Right kidney (tissue), 1 donor: ENCODE data around the gene IGF2BP2.
"Not testable (repeated sequence)": the region's sequence is repeated elsewhere in the genome, so short reads cannot be mapped to it uniquely, and the experiment has no call there.

Experiments used
- DNase-seq: peaks from one replicate; pipeline ENCODE4 v3.0.0-alpha.2; 2016

Gene IGF2BP2

DNA sequence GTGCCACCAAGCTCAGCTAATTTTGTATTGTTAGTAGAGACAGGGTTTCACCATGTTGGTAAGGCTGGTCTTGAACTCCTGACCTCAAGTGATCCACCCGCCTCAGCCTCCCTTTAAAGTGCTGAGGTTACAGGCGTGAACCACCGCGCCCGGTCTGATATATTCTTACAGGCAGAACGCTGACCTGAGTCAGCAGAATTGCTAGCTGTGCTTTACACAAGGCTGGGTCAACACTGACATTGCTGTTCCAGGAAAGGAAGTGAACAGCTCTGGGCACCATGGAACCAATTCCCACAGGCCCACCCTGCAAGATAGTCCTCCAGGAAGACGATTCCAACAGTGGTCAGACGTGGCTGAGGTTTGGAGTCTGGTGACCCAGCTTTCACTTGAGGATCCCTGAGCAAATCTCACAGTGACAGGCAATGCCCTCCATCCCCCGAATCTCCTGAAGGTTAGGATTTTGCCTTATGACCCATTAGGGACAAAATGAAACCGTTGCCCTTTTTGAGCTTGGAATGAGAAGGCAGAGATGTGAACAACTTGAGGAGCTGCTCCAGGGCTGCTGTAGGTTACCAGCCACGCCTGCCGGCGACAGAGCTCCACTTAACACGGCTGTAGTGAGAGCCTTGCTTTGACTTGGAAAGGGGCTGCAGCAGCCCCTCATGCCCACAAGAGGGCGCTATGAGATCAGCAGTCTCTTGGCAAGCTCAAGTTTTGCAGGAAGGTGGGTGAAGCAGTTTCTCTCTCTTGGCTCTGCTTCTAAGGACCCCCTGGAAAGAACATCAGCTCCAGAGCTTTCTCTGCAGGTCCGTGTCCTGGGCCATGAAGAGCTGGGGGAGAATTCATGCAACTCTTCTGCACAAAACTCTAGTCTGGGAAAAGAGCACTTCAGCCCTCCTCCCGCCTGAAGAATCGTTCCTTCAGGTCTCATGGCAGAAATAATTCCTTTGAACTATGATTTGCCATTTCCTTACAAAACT lies 164.6 kb downstream of the IGF2BP2 start:
- peak; percentile 53 for DNase-seq

DNA sequence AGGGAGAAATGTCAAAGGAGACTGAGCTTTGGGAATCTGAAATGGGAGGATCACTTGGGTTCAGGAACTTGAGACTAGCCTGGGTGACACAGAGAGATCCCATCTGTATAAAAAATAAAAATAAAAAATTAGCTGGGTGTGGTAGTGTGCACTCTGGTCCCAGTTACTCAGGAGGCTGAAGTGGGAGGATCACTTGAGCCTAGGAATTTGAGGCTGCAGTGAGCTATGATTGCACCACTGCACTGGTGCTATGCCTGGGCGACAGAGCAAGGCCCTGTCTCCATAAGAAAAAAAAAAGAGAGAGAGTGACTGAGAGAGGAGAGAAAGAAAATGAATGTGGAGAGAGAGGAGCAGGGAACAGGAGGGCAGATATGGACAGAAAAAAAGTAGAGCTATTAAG lies 165.9 kb downstream of the IGF2BP2 start:
- DNase-seq = no peak

DNA sequence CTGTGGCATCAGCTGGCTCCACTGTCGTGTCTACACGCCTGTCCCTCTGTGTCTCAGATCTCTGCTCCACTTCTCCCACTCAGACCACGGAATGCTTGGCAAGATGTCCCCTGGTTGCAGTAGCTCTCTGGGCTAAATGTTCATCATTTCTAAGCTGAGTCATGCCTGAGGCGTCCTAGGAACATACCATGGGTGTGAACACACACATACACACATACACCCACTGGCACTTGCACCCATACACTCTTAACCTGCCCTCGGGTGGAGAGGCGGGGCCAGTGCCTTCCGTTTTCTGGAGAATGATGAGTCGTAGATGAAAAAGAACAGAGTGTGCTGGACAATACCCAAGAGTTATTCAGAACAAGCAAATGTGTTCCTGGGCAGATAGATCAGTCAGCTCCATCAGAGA lies 166.3 kb downstream of the IGF2BP2 start:
- no peak for DNase-seq

- no peak for DNase-seq
Measured at GRCh38 chr3:185657691-185658503, 166.9 kb downstream of the IGF2BP2 start.

DNA sequence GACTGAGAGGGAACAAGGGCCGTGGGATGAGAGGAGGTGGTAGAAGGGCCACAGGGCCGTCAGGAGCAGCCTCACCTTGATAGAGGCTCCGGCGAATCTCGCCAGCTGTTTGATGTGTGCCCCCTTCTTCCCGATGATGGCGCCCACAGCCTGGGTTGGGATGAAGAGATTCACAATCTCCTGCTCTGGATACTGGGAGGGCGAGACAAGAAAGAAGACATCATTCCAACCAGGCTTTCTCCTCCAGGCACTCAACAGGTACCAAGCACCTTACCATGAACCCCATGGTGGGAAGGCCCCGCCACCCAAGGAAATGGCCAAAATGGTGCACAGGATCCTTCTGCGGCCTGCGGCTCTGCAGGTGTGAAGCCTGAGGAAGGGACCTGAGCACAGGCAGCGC lies 167.6 kb downstream of the IGF2BP2 start:
- DNase-seq = no peak

- no peak for DNase-seq
Measured at GRCh38 chr3:185656321-185656840, 168.5 kb downstream of the IGF2BP2 start.

GRCh38 chr3:185655426-185656320 lies 169.2 kb downstream of the IGF2BP2 start:
- DNase-seq = no peak

DNA sequence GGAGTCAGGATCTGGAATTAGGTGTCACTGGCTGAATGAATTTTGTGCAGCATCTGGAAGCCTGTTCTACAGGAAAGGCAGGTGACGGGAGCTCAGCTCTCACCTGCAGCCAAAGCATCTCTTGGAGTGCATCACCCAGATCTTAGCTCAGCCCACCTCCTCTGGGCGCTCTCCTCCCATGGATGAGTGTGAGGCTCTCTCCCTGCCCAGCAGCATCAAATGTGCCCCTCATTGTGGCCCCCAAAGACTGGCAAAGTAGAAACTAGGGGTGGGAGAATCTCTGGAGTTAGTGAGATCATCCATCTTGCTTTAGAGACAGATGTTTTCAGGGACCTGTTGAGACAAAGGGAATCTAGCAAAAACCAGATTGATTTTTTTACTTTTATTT lies 170.1 kb downstream of the IGF2BP2 start:
- no peak for DNase-seq

GRCh38 chr3:185653949-185654757 lies 170.7 kb downstream of the IGF2BP2 start:
- no peak for DNase-seq

DNA sequence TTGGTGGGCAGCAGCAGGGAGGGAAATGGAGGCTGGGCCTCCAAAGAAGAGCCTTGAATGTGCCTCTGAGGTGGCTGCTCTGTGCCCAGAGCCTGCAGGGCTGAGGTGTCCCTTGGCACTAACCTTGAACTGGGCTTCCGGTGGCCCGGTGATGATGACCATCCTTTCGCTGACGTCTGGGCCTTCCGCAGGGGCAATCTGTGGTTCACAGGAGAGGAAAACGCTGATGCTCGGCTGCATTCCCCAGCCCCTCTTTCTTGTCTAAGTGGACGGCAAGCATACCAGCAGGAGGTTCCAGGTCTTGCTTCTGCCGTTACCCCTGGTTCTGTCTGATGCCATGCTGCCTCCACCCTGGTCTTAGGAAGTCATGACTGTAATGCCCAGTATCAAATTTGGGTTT lies 172.9 kb downstream of the IGF2BP2 start:
- DNase-seq = no peak

GRCh38 chr3:185649414-185649813 lies 175.4 kb downstream of the IGF2BP2 start:
- DNase-seq = no peak

DNA sequence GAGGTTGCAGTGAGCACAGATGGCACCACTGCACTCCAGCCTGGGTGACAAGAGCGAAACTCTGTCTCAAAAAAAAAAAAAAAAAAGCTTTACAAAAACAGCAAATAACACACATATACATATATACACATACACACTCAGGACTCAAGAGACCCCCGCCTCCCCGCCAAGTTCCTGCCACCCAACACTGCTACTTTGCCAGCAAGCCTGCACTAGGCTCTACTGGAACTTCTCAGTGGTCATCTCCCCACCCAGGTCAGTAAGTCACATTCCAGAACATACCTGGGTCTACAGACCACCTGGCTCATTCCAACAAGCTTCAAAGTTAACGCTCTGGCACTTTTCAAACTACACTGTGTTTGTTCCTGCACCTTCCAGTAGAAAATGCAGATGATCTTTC lies 176.4 kb downstream of the IGF2BP2 start:
- no peak for DNase-seq

- no peak for DNase-seq
Measured at GRCh38 chr3:185647880-185648210, 177.0 kb downstream of the IGF2BP2 start.

GRCh38 chr3:185647134-185647879 lies 177.5 kb downstream of the IGF2BP2 start:
- DNase-seq = no peak

DNA sequence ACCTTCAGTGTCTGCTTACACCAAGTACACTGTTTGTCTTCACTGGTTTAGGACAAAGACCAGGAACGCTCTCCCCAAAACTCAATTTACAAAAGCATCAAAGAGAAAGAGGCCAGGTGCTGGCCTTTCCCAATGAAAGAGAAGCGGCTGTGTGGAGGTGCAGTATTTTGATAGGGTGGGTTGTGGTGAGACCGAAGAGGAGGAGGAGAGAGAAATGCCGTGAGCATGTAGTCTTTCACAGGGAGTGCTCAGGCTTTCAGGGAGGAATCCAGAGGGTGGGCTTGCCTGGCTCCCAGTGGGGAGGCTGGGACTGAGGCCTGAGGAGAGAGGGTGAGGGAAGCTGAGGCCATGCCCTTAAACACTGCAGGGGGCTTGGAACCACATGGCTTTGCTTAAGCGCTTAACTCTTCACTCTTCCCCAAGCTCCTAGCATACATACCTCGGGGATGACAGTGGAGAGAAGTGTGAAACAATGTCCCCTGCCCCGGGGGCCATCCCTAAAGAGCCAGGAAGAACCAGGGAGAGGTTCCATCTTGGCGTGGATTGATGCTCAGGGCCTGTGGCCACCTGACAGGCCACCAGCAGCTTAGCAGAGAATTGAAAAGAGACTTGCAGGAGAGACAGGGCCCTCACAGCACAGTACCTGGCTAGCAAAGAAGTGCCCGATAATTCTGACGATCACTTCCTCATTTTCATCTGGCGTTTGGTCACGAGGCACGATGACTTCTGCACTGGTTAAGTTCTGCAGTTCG lies 178.3 kb downstream of the IGF2BP2 start:
- no peak for DNase-seq

DNA sequence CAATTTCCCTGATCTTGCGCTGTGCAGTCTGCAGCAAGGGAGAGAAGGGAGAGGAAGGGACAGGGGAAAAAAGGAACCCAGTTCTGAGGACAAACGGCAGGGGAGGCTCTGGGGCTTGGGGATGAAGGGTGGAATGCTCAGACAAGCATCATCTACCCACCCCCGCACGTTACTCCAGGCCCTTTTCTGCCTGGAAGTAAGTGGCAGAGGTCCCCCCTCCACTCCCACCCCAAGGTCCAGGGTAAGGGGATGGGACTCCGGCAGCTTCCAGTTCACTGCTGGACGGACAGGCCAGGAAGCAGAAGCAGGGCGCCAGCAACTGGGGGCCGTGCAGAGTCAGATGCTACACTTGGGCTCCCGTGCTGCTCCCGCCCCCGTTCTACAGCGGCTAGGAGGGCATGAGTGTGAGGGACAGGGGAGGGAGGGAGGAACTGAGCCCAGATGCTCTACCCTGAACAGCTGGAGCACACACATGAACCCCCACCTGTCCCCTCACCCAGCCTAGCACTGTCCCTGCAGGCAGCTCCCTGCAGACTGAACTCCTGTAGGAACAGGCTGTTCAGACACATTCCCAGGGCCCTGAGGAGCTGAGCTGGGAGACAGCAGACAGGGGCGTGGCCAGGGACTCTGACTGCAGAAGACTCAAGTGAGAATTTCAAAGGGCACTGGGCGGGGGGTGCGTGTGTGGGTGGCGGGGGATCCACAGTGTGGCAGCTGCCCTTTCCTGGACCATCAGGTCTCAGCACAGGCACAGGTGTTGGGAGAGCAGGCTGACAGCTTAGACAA lies 179.1 kb downstream of the IGF2BP2 start:
- no peak for DNase-seq

GRCh38 chr3:185645191-185645590 lies 179.7 kb downstream of the IGF2BP2 start:
- DNase-seq = not testable (repeated sequence)

GRCh38 chr3:185640308-185640707 lies 184.5 kb downstream of the IGF2BP2 start:
- DNase-seq = no peak
